ENCODE data around the gene RAB3GAP2. TPM values are rescaled to one million over a fixed set of nuclear protein-coding genes. Genes with fewer than 3 reads are reported as not detected.
"Not testable (repeated sequence)": the region's sequence is repeated elsewhere in the genome, so short reads cannot be mapped to it uniquely, and the experiment has no call there.

The RAB3GAP2 gene, protein sequence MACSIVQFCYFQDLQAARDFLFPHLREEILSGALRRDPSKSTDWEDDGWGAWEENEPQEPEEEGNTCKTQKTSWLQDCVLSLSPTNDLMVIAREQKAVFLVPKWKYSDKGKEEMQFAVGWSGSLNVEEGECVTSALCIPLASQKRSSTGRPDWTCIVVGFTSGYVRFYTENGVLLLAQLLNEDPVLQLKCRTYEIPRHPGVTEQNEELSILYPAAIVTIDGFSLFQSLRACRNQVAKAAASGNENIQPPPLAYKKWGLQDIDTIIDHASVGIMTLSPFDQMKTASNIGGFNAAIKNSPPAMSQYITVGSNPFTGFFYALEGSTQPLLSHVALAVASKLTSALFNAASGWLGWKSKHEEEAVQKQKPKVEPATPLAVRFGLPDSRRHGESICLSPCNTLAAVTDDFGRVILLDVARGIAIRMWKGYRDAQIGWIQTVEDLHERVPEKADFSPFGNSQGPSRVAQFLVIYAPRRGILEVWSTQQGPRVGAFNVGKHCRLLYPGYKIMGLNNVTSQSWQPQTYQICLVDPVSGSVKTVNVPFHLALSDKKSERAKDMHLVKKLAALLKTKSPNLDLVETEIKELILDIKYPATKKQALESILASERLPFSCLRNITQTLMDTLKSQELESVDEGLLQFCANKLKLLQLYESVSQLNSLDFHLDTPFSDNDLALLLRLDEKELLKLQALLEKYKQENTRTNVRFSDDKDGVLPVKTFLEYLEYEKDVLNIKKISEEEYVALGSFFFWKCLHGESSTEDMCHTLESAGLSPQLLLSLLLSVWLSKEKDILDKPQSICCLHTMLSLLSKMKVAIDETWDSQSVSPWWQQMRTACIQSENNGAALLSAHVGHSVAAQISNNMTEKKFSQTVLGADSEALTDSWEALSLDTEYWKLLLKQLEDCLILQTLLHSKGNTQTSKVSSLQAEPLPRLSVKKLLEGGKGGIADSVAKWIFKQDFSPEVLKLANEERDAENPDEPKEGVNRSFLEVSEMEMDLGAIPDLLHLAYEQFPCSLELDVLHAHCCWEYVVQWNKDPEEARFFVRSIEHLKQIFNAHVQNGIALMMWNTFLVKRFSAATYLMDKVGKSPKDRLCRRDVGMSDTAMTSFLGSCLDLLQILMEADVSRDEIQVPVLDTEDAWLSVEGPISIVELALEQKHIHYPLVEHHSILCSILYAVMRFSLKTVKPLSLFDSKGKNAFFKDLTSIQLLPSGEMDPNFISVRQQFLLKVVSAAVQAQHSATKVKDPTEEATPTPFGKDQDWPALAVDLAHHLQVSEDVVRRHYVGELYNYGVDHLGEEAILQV (N-terminal part only)
- total RNA-seq, result 41.8 and 47.0 TPM in 2 replicates

DNA sequence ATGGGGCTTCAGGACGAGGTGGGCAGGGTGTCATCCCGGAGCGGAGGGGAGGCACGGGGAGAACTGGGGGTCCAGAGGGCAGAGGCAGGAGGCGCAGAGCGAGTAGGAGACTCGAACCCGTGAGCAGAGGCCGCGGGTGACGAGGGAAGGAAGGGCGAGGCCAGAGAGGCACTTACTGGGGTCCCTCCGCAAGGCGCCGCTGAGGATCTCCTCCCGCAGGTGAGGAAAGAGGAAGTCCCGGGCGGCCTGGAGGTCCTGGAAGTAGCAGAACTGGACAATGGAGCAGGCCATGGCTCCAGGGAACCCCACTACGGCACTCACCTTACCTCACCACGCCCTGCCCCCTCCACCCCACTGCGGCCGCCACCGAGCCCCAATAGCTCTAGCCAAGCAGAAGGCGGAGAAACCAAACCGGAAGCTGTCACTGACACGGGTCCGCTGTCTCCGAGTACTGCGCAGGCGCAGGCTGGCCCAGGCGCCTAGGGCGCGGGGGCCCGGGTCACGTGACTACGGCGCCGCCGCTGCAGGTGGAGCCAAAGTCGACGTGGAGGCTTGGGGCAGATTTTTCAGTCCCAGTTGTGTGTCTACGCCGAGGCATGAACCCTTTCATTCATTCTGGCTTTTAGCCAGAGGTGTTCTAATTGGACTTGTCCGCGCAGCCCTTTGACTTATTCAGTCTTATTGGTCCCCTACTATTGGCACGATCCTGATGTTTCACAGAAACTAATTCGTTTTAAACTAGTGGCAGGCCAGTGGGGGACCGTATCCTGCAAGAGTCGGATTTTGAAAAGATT lies at the start of gene RAB3GAP2:
Gene RAB3GAP2 (minus strand): TSS at position 407 of the 794 bp plus-strand sequence. CDS start 116 bp downstream, at position 291.
- DNase-seq (ENCODE audit: low read depth), result peak; percentile 86

DNA sequence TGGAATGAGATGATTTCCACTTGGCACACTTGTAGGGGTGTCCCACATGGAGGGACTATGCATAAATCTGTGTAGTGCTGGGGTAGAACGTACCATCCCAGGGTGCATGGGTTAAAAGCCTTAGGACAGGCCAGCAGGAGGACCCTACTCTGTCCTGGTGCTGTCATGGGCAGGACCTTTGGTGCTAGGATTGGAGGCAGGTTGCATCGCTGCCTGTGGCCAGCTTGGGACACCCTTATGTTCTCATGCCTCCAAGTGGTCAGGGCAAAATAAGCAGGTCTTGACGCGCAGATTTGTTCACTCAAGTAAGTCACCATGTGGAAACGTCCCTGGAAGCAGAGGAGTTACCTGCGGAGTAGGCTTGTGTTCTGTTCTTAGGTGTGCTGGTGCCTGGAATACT lies 49.5 kb upstream of the RAB3GAP2 start:
- DNase-seq (ENCODE audit: low read depth), result no peak

DNA sequence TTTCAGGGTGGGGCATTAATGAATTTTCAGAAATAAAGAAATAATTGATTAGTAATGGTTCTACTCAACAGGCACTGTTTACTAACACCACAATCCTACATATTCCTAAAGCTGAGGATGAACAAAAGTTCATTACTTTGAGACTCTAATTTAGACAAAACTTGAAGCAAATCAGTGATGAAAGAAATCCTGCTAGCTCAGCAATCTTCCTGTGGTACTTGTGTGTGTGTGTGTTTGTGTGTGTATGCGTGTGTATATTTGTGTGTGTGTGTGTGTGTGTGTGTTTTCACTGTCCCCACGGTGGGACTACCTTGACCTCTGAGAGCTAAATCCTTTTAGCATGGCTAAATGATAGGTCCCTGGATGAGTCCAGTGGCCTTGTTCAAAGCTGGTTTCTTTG lies 48.5 kb upstream of the RAB3GAP2 start:
- no peak for DNase-seq (ENCODE audit: low read depth)

DNA sequence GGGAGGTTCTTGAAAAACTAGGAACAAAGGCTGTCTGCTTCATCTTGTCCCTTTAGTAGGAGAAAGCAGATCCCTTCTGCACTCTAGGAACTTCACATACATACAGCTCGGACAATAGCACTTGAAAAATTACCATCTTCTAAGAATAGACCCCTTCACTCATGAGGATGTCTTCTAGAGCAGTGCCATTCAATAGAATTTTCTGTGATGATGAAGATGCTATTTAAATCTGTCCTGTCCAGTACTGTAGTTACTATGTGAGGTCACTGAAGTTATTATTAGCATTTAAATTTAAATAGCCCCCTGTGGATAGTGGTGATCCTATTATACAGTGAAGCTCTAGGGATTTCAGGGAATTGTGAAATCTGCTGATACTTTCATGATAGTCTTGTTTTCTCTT lies 46.4 kb upstream of the RAB3GAP2 start:
- DNase-seq (ENCODE audit: low read depth), result no peak

DNA sequence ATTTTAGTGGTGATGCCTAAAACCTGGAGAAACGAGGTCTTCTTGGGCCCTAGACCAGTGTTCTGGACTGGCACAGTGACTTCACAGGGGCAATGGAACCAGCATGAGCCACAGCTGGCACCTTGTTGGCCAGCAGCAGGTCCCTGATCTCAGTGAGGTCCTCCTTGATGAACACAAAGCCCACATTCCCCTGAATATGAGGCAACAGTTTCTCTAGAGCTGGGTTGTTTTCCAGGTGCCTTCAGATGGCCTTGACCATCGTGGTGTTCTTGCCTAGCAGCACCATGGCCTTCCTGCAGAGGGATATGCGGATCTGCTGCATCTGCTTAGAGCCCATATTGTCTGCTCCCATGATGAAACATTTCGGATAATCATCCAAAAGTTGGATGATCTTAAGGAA lies 44.9 kb upstream of the RAB3GAP2 start:
- no peak for DNase-seq (ENCODE audit: low read depth)

DNA sequence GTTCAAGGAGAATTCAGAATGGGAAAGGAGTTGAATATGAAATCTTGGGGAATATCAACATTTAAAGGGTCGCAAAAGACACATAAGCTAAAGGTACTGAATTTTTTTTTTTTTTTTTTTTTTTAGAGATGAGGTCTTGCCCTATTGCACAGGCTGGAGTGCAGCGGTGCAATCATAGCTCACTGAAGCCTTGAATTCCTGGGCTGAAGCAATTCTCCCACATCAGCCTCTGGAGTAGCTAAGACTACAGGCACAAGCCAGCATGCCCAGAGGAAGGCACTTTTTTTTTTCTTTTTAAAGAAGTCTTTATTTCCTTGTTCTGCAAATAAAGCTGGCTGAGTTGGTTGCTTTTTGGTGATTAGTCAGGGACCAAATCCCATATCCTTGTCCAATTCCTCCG lies 44.1 kb upstream of the RAB3GAP2 start:
- peak; percentile 10 for DNase-seq (ENCODE audit: low read depth)

DNA sequence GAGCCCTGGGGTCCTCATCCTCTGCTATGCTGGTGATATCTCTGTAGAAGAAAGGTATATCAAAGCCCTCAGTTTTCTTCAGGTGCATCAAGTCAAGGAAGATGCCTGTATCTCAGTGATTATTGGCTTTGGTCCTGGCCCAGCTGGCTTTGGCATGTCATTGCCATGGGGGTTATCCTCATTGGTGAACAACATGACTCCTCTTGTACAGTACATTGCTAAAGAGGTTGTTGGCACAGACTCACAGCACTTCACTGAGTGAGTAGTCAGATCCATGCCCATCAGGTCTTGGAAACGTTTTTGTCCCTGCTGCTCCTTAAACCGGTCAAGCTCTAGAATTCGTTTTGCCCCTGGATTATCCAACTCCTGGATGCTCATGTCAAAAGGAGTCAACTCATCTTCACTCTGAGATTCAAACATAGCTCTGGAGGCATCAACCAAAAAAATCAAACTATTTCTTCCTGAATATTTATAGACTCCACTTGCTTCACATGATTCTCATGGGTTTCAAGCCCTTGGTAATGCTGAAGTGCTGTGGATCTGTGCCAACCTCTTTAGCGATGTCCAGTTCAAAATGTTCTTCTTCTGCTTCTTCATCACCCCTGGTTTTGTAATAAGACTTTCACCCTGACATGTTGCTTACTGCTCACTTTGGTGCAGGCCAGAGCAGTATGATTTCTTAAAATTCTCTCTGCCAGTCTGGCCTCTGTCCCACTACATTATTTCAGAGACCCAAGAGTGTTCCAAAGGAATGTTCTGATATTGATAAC lies 43.0 kb upstream of the RAB3GAP2 start:
- DNase-seq (ENCODE audit: low read depth), result no peak

DNA sequence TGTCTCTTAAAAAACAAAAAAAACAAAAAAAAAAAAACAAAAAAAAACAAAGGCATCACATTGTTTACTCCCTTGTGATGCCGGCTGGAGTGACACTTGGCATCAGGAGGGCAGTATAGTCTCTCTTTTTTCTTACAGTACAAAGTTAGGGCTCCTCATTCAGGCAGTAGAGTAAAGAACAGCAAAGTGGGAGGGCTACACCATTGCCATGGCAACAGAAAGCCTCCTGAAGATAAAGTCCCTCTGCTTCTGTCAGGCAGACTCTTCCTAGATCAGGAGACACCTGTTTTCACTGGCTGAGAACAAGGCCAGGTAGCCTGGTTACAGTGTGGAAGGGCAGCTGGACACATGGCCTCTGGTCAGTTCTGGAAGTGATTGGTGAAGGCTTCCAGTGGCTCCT lies 41.3 kb upstream of the RAB3GAP2 start:
- no peak for DNase-seq (ENCODE audit: low read depth)

DNA sequence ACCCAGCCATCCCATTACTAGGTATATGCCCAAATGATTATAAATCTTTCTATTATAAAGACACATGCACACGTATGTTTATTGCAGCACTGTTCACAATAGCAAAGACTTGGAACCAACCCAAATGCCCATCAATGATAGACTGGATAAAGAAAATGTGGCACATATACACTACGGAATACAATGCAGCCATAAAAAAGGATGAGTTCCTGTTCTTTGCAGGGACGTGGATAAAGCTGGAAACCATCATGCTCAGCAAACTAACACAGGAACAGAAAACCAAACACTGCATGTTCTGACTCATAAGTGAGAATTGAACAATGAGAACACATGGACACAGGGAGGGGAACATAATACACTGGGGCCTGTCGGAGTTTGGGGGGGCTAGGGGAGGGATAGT lies 37.9 kb upstream of the RAB3GAP2 start:
- not testable (repeated sequence) for DNase-seq (ENCODE audit: low read depth)

DNA sequence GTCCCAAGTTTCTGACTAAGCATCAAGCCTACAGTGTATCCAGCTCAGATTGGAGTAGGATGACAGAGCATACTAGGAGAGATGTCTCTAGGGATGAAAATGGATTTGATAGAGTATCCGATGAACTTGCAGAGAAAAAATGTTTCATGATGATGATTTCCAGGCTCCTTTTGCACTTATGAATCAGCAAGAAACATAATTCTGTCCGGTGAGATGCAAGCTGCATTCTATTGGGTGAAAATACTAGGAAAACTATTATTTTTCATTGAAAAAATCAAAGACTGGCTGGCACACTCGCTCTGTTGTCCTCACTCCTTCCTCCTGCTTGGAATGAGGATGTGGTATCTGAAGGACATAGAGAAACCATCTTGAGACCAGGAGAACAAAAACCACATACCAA lies 35.4 kb upstream of the RAB3GAP2 start:
- no peak for DNase-seq (ENCODE audit: low read depth)

DNA sequence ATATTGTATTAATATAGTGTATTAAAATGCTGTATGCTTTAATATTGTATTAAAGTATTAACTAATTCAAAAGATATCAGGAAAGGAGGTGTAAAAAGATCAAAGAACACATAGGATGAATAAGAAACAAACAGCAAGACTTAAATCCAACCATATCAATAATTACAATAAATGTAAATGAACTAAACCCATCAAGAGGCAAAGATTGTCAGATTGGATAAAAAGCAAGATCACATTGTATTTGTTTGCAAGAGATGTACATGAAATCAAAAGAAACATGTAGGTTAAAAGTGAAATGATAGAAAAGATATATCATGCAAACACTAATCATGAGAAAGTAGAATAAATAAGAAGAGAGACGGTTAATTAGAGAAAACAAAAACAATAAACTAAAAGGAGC lies 34.1 kb upstream of the RAB3GAP2 start:
- no peak for DNase-seq (ENCODE audit: low read depth)

DNA sequence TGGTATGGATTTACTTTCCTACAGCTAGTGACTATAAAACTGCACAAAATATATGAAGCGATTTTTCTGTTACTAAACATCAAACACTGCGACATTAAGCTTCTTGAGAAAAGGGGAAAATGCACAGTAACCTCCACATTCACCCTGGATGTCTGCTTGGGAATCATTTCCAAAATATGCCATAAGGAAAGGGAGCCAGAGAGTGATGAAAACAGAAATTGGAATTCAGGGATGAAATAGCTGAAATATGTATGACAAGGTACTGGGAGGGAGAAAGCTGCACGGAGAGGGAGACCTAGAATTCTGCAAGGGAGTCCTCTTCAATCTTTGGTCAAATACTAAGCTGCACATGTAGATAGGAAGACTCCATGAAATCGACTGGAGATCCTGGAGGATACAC lies 31.6 kb upstream of the RAB3GAP2 start:
- DNase-seq (ENCODE audit: low read depth), result no peak

DNA sequence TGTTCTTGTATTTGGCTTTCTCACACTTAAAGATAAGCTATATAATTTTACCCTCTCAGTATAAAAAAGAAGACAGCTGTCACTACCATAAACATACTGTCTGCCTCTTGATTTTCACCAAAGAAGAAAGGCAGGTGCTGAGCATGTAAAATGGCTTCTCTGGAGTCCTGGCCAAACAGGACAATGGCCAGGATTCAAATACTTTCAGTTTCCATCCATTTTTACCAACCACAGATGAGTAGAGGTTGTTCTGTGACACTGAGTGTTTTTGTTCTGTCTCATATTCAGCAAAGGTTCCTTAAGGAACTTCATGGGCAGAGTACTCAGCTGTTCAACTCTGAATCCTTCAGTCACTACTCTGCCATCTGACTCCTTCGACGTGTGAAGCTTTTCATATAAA lies 29.4 kb upstream of the RAB3GAP2 start:
- no peak for DNase-seq (ENCODE audit: low read depth)

DNA sequence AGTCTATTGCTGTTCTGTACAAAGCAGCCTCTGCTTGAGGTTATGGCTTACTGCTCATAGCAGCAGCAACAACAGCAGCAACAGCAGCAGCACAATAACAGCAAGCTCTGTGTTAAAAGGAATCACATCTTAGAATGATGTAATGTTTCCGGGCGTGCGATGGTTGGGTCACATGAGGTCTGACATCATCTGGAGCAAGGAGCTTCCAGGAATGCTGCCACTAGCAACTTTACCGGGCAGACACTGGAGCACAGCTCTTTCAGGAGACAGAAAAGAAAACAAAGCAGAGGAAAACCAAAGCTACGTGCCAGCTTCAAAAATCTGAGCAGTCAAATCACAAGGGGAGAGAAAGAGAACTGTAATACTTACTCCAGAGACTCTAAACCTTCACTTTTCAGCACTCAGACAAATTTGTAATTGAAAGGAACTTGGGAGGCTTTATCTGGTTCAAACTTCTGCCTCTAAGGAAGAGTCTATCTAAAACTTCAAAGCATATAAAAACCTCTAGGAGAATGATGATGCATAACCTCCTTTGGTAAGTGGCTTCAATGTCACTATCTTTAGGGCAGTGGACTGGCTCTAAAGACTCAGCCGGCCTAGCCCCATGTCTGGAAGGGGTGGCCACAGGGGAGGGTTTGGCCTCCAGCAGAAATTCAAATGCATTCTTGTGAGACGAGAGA lies 28.3 kb upstream of the RAB3GAP2 start:
- DNase-seq (ENCODE audit: low read depth), result peak; percentile 92

DNA sequence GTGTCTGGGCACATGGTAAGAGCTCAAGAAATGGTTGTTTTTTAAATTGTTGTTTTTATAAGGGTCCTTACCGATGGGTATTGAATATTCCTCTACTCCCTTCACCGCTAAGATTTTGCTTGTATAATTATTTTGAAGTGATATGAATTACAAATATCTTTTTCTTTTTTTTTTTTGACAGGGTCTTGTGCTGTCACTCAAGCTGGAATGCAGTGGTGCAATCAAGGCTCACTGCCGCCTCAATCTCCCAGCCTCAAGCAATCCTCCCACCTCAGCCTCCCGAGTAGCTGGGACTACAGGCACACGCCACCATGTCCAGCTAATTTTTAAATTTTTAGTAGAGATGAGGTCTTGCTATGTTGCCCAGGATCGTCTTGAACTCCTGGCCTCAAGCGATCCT lies 27.1 kb upstream of the RAB3GAP2 start:
- no peak for DNase-seq (ENCODE audit: low read depth)

DNA sequence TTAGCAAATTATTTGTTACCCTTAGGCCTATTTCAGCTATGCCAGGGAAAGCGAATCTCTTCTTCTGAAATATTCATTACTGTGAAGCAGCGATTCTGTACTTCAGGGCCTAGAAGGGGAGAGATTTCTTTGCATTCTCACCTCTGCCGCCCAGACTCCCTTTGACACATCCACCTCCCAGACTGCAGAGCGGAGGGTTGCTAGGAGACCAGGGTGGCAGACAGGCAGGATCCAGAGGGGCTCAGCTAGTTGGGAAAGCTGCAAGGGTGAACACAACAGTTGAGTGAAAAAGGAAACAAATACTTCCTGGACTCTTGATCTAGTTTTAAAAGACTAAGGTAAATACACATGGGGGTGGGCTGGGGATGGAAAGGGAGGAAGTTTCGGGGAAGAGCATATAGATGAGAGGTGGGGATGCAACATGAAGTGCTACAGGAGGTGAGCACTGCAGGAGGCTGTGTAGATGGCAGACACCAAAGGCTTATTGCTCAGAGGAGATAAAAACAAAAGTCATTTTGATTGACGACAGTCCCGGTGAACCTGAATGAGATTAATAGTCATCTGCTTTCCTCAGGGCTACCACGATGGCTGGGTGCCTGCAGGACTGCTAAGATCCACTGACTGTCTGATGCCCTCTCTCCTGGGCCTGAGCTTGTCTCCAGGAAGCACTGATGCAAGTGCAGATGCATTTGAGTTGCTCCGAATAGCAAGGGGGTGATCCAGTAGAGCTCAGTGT lies 26.4 kb upstream of the RAB3GAP2 start:
- DNase-seq (ENCODE audit: low read depth), result no peak

DNA sequence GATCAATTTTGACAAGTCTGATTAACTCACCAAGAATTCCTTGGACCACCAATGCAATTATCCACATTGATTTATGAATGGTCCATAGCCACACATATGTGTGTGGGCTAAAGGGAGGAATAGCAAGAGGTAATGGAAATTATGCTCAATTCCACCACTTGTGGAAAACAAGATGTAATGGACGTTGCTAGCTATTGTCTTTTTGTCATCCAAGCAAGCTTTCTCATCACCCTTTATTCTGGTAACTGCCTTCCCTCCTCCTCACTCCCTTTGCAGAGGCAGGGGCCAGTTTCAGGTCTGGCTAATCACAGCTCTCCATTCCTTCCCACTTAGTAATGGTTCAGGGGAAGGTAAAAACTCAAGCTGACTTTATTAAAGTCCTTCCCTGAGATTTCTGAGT lies 24.7 kb upstream of the RAB3GAP2 start:
- DNase-seq (ENCODE audit: low read depth), result no peak

DNA sequence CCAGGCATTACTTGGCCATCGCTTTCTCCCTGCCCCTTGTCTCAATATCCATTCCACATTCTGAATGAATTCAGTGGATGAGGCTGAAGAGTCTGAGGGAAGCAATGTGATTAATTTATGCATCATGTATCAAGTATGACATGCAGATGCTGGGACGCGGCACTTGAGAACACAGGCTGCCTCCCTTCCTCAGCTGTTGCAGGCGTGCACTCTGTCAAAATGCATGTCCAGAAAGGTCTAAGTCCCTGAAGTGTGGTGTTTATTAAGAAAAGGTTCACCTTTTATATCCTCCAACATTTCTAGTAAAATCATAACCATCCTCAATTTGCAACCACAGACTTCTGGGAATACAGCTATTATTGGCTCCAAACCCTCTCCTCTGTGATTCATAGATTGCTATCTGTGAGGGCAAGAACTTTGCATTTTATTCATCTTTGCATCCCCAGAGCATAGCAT lies 22.6 kb upstream of the RAB3GAP2 start:
- DNase-seq (ENCODE audit: low read depth), result no peak

DNA sequence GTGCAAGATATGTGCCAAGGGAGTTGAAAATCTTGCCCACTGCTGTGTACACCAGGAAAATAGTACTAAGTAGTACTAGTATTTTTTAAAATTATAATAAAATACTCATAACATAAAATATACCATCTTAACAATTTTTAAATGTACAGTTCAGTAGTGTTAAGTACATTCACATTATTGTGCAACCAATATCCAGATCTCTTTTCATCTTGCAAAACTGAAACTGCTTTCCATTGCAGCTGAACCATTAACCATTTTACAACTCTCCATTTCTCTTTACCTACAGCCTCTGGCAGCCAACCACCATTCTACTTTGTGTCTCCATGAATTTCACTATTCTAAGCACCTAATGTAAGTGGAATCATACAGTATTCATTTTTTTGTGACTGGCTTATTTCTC lies 19.3 kb upstream of the RAB3GAP2 start:
- DNase-seq (ENCODE audit: low read depth), result no peak

Measured in renal cortical epithelial cell (primary cell).